Uterus (tissue), 2 donors: ENCODE data around the gene CAMTA1.

Source experiments
- POLR2A ChIP-seq, 2 donors: fragments of 450-650 bp; IDR thresholded peaks; one replicate each; pipeline ENCODE4 v1.6.1; 2016; ENCODE audit warnings: antibody characterized with exemption in 2 of 2, mild to moderate bottlenecking in 1 of 2, moderate library complexity in 1 of 2
- TF ChIP-seq, protein P1 (sequence below), 4 experiments: fragments of 200-600 bp in 2 of 4; fragments of 450-650 bp in 2 of 4; sonication (generic) in 2 of 4; IDR thresholded peaks; one replicate each; pipeline ENCODE4 v1.5.1; 2016 to 2019; ENCODE audit warnings: antibody characterized with exemption in 4 of 4, mild to moderate bottlenecking in 2 of 4, moderate library complexity in 1 of 4

DNA sequence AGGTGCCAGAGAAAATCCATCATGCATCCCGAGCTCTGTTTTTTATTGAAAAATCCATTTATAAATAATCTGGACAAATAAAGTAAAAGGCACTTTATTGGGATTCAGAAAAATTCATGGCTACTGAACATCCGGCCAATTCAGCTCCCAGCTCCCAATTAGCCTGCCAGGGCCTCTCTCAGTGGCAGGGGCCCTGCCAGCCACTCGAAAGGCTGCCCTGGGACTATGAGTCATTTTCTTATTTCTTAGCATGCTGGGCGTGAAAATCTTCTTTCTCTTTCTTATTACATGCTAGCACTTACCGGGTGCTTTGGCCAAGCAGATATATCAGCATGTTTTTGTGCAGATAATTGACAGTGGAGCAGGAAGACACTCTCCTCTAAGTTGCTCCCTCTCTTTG, 283.3 kb downstream of the CAMTA1 start:
- TF ChIP-seq, protein P1, sequence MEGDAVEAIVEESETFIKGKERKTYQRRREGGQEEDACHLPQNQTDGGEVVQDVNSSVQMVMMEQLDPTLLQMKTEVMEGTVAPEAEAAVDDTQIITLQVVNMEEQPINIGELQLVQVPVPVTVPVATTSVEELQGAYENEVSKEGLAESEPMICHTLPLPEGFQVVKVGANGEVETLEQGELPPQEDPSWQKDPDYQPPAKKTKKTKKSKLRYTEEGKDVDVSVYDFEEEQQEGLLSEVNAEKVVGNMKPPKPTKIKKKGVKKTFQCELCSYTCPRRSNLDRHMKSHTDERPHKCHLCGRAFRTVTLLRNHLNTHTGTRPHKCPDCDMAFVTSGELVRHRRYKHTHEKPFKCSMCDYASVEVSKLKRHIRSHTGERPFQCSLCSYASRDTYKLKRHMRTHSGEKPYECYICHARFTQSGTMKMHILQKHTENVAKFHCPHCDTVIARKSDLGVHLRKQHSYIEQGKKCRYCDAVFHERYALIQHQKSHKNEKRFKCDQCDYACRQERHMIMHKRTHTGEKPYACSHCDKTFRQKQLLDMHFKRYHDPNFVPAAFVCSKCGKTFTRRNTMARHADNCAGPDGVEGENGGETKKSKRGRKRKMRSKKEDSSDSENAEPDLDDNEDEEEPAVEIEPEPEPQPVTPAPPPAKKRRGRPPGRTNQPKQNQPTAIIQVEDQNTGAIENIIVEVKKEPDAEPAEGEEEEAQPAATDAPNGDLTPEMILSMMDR (IDR thresholded peaks at IDR 0.05): no peak
- TF ChIP-seq POLR2A (IDR thresholded peaks at IDR 0.05): no peak
